ENCODE results near the gene KRT83.

Gene KRT83

GRCh38 chr12:52362118-52362726 is 41.0 kb upstream of the KRT83 start:
- no peaks in the 10 kb centered on the region for H3K9me3 ChIP-seq (ENCODE audit: control insufficient read depth, low read length)
- no peak overlapping the region for H3K27ac ChIP-seq
- no peak for TF ChIP-seq CTCF (IDR thresholded peaks at IDR 0.05)
- H3K36me3 ChIP-seq (ENCODE audit: control insufficient read depth, insufficient read depth, low read length), result no peaks in the 10 kb centered on the region
- H3K4me1 ChIP-seq, result no peaks in the 10 kb centered on the region
- H3K9ac ChIP-seq, result no peak overlapping the region
- H3K4me2 ChIP-seq (ENCODE audit: low read length), result no peak overlapping the region
- no peak overlapping the region for H3K4me3 ChIP-seq (ENCODE audit: low read depth, low read length)
- no peak overlapping the region for H2AFZ ChIP-seq
- H3K27me3 ChIP-seq (ENCODE audit: control insufficient read depth, insufficient read depth, low read length), result no peaks in the 10 kb centered on the region
- H3K79me2 ChIP-seq, result no peaks in the 10 kb centered on the region

GRCh38 chr12:52361553-52361952 is 40.4 kb upstream of the KRT83 start:
- Histone ChIP-seq H3K27ac (no peak overlapping the region), H3K4me3 (ENCODE audit: low read depth, low read length) (no peak overlapping the region), H2AFZ (no peak overlapping the region), H3K79me2 (no peaks in the 10 kb centered on the region), H3K4me2 (ENCODE audit: low read length) (no peak overlapping the region), H3K36me3 (ENCODE audit: control insufficient read depth, insufficient read depth, low read length) (no peaks in the 10 kb centered on the region), H3K27me3 (ENCODE audit: control insufficient read depth, insufficient read depth, low read length) (no peaks in the 10 kb centered on the region), H3K9me3 (ENCODE audit: control insufficient read depth, low read length) (no peaks in the 10 kb centered on the region), H3K4me1 (no peaks in the 10 kb centered on the region), H3K9ac (no peak overlapping the region)
- no peak for TF ChIP-seq CTCF (IDR thresholded peaks at IDR 0.05)

- H3K4me2 ChIP-seq (ENCODE audit: low read length), result no peak overlapping the region
- H3K27ac ChIP-seq, result no peak overlapping the region
- H2AFZ ChIP-seq, result no peak overlapping the region
- no peak overlapping the region for H3K9ac ChIP-seq
- no peaks in the 10 kb centered on the region for H3K4me1 ChIP-seq
- H3K27me3 ChIP-seq (ENCODE audit: control insufficient read depth, insufficient read depth, low read length), result no peaks in the 10 kb centered on the region
- no peaks in the 10 kb centered on the region for H3K79me2 ChIP-seq
- no peak for TF ChIP-seq CTCF (IDR thresholded peaks at IDR 0.05)
- no peak overlapping the region for H3K4me3 ChIP-seq (ENCODE audit: low read depth, low read length)
- no peaks in the 10 kb centered on the region for H3K9me3 ChIP-seq (ENCODE audit: control insufficient read depth, low read length)
- no peaks in the 10 kb centered on the region for H3K36me3 ChIP-seq (ENCODE audit: control insufficient read depth, insufficient read depth, low read length)
Measured at GRCh38 chr12:52360663-52361271, 39.6 kb upstream of the KRT83 start.

GRCh38 chr12:52360106-52360662 is 39.0 kb upstream of the KRT83 start:
- no peak overlapping the region for H3K9ac ChIP-seq
- no peak for TF ChIP-seq CTCF (IDR thresholded peaks at IDR 0.05)
- no peaks in the 10 kb centered on the region for H3K27me3 ChIP-seq (ENCODE audit: control insufficient read depth, insufficient read depth, low read length)
- no peak overlapping the region for H2AFZ ChIP-seq
- no peaks in the 10 kb centered on the region for H3K36me3 ChIP-seq (ENCODE audit: control insufficient read depth, insufficient read depth, low read length)
- H3K4me3 ChIP-seq (ENCODE audit: low read depth, low read length), result no peak overlapping the region
- no peaks in the 10 kb centered on the region for H3K79me2 ChIP-seq
- H3K9me3 ChIP-seq (ENCODE audit: control insufficient read depth, low read length), result no peaks in the 10 kb centered on the region
- no peaks in the 10 kb centered on the region for H3K4me1 ChIP-seq
- H3K4me2 ChIP-seq (ENCODE audit: low read length), result no peak overlapping the region
- no peak overlapping the region for H3K27ac ChIP-seq

Data from parathyroid adenoma (tissue), 2 donors.